Measurements from ENCODE around the gene CPED1.
"Not testable (repeated sequence)": the region's sequence is repeated elsewhere in the genome, so short reads cannot be mapped to it uniquely, and the experiment has no call there.

The CPED1 gene

GRCh38 chr7:121017586-121017985, 29.1 kb downstream of the CPED1 start:
- no peak for DNase-seq (ENCODE audit: low read depth in 2 of 2)

- no peak for DNase-seq (ENCODE audit: low read depth in 2 of 2)
Observed at GRCh38 chr7:121019018-121019417, 30.5 kb downstream of the CPED1 start.

GRCh38 chr7:121020249-121020988, 31.9 kb downstream of the CPED1 start:
- no peak for DNase-seq (ENCODE audit: low read depth in 2 of 2)

GRCh38 chr7:121020989-121021969, 32.8 kb downstream of the CPED1 start:
- DNase-seq (ENCODE audit: low read depth in 2 of 2) = no peak

GRCh38 chr7:121023194-121023593, 34.7 kb downstream of the CPED1 start:
- DNase-seq (ENCODE audit: low read depth in 2 of 2) = no peak

- DNase-seq (ENCODE audit: low read depth in 2 of 2) = no peak
Observed at GRCh38 chr7:121023683-121024511, 35.4 kb downstream of the CPED1 start.

GRCh38 chr7:121024611-121025010, 36.1 kb downstream of the CPED1 start:
- no peak for DNase-seq (ENCODE audit: low read depth in 2 of 2)

- DNase-seq (ENCODE audit: low read depth in 2 of 2) = no peak
Observed at GRCh38 chr7:121026159-121026558, 37.6 kb downstream of the CPED1 start.

- no peak for DNase-seq (ENCODE audit: low read depth in 2 of 2)
Observed at GRCh38 chr7:121026577-121027111, 38.1 kb downstream of the CPED1 start.

GRCh38 chr7:121027761-121028669, 39.5 kb downstream of the CPED1 start:
- no peak for DNase-seq (ENCODE audit: low read depth in 2 of 2)

GRCh38 chr7:121029302-121029701, 40.8 kb downstream of the CPED1 start:
- no peak for DNase-seq (ENCODE audit: low read depth in 2 of 2)

- DNase-seq (ENCODE audit: low read depth in 2 of 2) = no peak
Observed at GRCh38 chr7:121030308-121030707, 41.8 kb downstream of the CPED1 start.

GRCh38 chr7:121032645-121033460, 44.3 kb downstream of the CPED1 start:
- no peak for DNase-seq (ENCODE audit: low read depth in 2 of 2)

- no peak for DNase-seq (ENCODE audit: low read depth in 2 of 2)
Observed at GRCh38 chr7:121034929-121035328, 46.4 kb downstream of the CPED1 start.

- not testable (repeated sequence) for DNase-seq (ENCODE audit: low read depth in 2 of 2)
Observed at GRCh38 chr7:121036776-121037175, 48.3 kb downstream of the CPED1 start.

- not testable (repeated sequence) for DNase-seq (ENCODE audit: low read depth in 2 of 2)
Observed at GRCh38 chr7:121037329-121037728, 48.8 kb downstream of the CPED1 start.

GRCh38 chr7:121037957-121038716, 49.6 kb downstream of the CPED1 start:
- no peak for DNase-seq (ENCODE audit: low read depth in 2 of 2)

- DNase-seq (ENCODE audit: low read depth in 2 of 2) = no peak
Observed at GRCh38 chr7:121038717-121039509, 50.4 kb downstream of the CPED1 start.

All from stimulated activated CD4-positive, alpha-beta T cell treated with anti-CD3 and anti-CD28 coated beads, Interleukin-1b, Interleukin-23, amount 100 ng/mL, for 1 hour (primary cell).